ENCODE measurements around the gene CFAP141.

Gene CFAP141

DNA sequence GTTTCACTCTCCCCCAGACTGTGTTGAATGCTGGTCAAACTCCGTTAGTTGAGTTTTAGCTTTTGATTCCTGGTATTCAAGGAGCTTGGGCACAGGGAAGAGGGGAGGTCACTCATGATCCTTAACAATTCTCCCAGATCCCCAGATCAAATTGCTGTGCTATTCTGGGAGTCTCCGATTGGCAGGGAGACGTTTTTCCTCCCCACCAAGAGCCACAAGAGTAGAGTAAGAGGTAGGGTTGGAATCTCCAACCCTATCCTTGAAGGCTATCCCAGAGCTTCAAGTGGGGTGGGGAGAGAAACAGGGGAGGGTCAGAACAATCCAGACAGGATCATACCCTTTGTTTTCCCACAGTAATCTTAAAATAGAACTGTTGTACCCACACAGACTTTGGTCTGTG, 13.7 kb downstream of the CFAP141 start:
- H3K4me3 ChIP-seq (ENCODE audit: low read depth, low read length) = no peak overlapping the region
- TF ChIP-seq, protein P1, sequence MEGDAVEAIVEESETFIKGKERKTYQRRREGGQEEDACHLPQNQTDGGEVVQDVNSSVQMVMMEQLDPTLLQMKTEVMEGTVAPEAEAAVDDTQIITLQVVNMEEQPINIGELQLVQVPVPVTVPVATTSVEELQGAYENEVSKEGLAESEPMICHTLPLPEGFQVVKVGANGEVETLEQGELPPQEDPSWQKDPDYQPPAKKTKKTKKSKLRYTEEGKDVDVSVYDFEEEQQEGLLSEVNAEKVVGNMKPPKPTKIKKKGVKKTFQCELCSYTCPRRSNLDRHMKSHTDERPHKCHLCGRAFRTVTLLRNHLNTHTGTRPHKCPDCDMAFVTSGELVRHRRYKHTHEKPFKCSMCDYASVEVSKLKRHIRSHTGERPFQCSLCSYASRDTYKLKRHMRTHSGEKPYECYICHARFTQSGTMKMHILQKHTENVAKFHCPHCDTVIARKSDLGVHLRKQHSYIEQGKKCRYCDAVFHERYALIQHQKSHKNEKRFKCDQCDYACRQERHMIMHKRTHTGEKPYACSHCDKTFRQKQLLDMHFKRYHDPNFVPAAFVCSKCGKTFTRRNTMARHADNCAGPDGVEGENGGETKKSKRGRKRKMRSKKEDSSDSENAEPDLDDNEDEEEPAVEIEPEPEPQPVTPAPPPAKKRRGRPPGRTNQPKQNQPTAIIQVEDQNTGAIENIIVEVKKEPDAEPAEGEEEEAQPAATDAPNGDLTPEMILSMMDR (IDR thresholded peaks at IDR 0.05; ENCODE audit: control insufficient read depth, extremely low read depth, insufficient read depth) = no peak
- no peak for DNase-seq (ENCODE audit: low read depth)

DNA sequence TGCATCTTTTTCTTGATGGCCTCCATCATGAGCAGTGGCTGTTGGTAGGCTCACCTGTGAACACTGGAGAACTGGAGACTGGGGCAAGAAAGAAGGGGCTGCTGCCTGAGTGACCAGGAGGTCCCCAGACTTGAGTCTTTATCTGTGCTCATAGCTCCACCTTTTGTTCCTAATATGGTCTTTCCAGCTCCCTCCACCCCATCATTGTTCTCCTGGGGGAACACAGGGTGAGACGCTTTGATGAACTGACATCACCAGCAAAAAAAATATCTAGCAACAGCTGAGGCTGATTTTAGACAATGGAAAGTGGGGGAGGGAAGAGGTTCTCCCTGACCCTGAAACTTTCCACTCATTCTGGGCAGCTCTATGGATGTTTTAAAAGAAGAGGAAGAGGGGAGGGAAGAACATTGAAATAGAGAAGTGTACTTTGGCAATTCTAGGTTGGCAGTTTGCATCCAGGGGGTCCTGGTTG, 14.1 kb downstream of the CFAP141 start, which contains the start of gene TPM3:
TPM3 (minus strand) TSS at position 111 of the 472 bp plus-strand sequence; CDS start at position 29, 82 bp downstream.
- TF ChIP-seq, protein P1 (IDR thresholded peaks at IDR 0.05; ENCODE audit: control insufficient read depth, extremely low read depth, insufficient read depth) = no peak
- DNase-seq (ENCODE audit: low read depth) = no peak
- no peak within 1 kb of the TSS for H3K4me3 ChIP-seq (ENCODE audit: low read depth, low read length)

DNA sequence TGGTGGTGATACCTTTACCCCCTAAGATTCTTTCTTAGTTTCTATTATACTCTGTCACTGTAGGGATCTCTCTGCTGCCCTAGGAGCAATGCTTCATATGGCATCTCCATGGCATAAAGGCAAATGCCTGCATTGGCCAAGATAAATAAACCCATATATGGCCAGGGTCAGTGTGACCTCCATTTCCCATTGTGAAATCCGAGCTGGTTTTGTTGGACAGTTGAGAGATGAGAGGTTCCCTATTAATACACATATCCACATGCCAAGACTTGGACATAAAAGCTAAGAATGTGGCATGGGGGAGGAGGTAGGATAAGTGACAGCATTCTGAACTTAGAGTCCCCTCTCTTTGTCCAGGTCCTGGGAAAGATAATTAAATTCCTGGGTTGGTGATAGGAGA, 15.6 kb downstream of the CFAP141 start:
- DNase-seq (ENCODE audit: low read depth) = peak; percentile 89

DNA sequence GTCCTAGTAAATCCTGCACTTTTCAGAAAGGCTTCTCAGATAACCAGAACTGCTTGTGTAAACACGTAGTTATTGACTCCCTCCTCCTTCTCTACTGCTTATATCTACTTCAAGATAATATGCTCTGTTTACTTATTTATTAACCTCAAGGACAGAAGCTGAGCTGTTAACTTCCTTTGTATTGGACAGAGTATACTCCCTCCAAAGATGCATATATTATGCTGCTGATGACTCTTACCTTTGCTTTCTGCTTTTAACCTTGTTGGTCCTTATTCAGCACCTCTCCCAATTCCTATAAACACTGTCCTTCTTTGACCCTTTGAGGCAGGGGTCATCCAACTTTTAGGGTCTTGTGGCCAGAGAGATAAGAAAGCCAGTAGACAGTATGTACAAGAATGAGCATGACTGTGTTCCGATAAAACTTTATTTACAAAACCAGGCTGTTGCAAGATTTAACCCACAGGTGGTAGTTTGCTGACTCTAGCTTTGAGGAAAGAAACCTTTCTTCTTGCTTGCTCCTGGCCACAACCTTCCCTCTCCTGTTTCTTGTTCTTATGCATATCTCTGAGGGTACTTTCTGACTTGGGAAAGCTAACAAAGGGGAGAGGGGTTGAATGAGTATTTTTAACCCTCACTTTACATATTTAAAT, 19.2 kb downstream of the CFAP141 start:
- DNase-seq (ENCODE audit: low read depth) = peak; percentile 59
- peak overlapping the region; percentile 25 for H3K4me3 ChIP-seq (ENCODE audit: low read depth, low read length)
- TF ChIP-seq, protein P1 (IDR thresholded peaks at IDR 0.05; ENCODE audit: control insufficient read depth, extremely low read depth, insufficient read depth) = no peak

More for the DNA sequence above, 15.6 kb downstream of the CFAP141 start:
- H3K4me3 ChIP-seq (ENCODE audit: low read depth, low read length) = no peak overlapping the region
- TF ChIP-seq, protein P1 (IDR thresholded peaks at IDR 0.05; ENCODE audit: control insufficient read depth, extremely low read depth, insufficient read depth) = no peak

DNA sequence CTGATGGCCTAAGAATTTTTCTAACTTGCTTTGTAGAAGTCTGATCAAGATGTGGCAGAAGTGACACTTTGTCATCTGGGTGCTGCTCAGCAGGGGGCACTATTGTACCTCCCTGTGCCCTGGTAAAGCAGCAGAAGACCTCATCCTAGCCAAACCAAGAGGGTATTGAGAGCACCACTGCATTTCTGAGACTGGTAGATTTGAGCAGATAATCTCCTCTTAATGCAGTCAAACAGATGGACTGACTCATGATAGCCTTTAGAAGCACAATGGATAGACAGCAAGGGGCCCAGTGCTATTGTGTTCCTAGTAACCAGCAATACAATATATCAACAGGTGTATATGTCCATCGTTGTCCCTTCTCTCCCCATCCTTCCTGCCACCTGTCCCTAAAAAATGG, 20.0 kb downstream of the CFAP141 start:
- TF ChIP-seq, protein P1 (IDR thresholded peaks at IDR 0.05; ENCODE audit: control insufficient read depth, extremely low read depth, insufficient read depth) = peak; percentile 87
- peak overlapping the region; percentile 25 for H3K4me3 ChIP-seq (ENCODE audit: low read depth, low read length)
- DNase-seq (ENCODE audit: low read depth) = peak; percentile 55

DNA sequence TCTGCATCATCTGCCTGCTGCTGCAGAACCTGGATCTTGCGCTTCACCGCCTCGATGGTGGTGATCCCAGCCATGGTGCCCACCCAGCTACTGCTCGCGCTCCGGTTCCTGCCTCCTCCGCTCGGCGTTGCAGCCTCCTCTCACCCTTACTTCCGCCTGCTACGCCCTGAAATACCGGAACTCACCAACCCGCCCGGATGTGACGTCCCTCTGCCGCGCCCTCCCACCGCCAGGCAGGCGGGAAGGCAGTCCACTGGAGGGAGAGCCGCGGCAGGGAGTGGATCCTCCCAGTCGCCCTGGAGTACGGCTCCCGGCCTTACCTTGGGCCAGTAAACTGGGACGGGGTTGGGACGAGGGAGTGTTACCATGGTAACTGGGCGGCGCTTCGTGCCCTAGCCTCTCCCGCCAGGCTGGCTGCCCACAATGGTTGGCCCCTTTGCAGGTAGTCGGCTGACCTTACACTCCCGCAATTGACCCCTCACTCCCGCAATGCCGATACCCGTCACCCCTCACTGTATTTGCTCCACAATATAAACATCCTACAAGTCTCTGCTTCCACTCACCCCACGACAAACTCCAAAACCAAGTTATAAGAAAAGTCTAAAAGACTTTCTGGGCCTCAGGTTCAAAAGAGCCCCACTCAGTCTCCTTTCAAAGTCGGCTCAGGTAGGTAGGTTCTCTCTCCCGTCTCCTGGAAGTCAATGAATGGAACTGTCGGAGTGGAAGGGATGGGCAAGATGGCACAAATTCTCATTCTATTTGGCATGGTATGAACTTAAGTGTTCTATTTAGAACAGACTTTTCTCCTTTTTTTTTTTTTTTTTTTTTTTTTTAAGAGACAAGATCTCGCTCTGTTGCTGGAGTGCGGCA, 22.9 kb downstream of the CFAP141 start:
- H3K4me3 ChIP-seq (ENCODE audit: low read depth, low read length) = peak overlapping the region; percentile 70
- peak; percentile 96 for DNase-seq (ENCODE audit: low read depth)
- TF ChIP-seq, protein P1 (IDR thresholded peaks at IDR 0.05; ENCODE audit: control insufficient read depth, extremely low read depth, insufficient read depth) = no peak
